Stomach (tissue), 4 donors: Measurements from ENCODE around the gene UBE2D2.

ENCODE experiments used
- EP300 ChIP-seq: sonication (generic); formaldehyde crosslinking; IDR thresholded peaks from one replicate; pipeline ENCODE4 v1.6.1; 2017; ENCODE audit warnings: antibody characterized with exemption
- POLR2A ChIP-seq, 4 donors: fragments of 450-650 bp; IDR thresholded peaks; one replicate each; pipeline ENCODE4 v1.6.1; 2016; ENCODE audit warnings: antibody characterized with exemption in 4 of 4, control low read depth in 2 of 4, mild to moderate bottlenecking in 1 of 4, moderate library complexity in 1 of 4
- POLR2AphosphoS5 ChIP-seq, 3 donors: sonication (generic); formaldehyde crosslinking; IDR thresholded peaks; one replicate each; pipeline ENCODE4 v1.6.1; 2016; ENCODE audit warnings: antibody characterized with exemption in 3 of 3
- TF ChIP-seq, protein P1 (sequence below), 7 experiments: fragments of 450-650 bp in 4 of 7; fragments of 200-600 bp in 3 of 7; sonication (generic) in 3 of 7; IDR thresholded peaks; one replicate each; pipeline ENCODE4 v1.5.1; 2016 to 2019; ENCODE audit warnings: antibody characterized with exemption in 7 of 7, control low read depth in 2 of 7, mild to moderate bottlenecking in 1 of 7

GRCh38 chr5:139524940-139525585 lies 36.1 kb upstream of the UBE2D2 start:
- TF ChIP-seq, protein P1, sequence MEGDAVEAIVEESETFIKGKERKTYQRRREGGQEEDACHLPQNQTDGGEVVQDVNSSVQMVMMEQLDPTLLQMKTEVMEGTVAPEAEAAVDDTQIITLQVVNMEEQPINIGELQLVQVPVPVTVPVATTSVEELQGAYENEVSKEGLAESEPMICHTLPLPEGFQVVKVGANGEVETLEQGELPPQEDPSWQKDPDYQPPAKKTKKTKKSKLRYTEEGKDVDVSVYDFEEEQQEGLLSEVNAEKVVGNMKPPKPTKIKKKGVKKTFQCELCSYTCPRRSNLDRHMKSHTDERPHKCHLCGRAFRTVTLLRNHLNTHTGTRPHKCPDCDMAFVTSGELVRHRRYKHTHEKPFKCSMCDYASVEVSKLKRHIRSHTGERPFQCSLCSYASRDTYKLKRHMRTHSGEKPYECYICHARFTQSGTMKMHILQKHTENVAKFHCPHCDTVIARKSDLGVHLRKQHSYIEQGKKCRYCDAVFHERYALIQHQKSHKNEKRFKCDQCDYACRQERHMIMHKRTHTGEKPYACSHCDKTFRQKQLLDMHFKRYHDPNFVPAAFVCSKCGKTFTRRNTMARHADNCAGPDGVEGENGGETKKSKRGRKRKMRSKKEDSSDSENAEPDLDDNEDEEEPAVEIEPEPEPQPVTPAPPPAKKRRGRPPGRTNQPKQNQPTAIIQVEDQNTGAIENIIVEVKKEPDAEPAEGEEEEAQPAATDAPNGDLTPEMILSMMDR (IDR thresholded peaks at IDR 0.05): no peak
- TF ChIP-seq POLR2A (IDR thresholded peaks at IDR 0.05): no peak
- TF ChIP-seq EP300: no peak
- no peak for TF ChIP-seq POLR2AphosphoS5 (IDR thresholded peaks at IDR 0.05)
